Transverse colon (tissue), 4 donors: Measurements from ENCODE around the gene NLRC5. TPM values are rescaled to one million over a fixed set of nuclear protein-coding genes. Genes with fewer than 3 reads are reported as not detected.

Source experiments
- DNase-seq: peaks from one replicate; pipeline ENCODE4 v3.0.0-alpha.2; 2019
- H3K27ac ChIP-seq, 4 donors: fragments of 200-600 bp; sonication (generic); 2 replicates each; pipeline ENCODE4 v1.5.1; 2016 to 2018; ENCODE audit warnings: inconsistent platforms in 4 of 4
- H3K27me3 ChIP-seq: fragments of 200-600 bp; sonication (generic); 2 replicates; pipeline ENCODE4 v1.5.1; 2017; ENCODE audit warnings: inconsistent platforms
- H3K36me3 ChIP-seq, 4 donors: fragments of 200-600 bp; sonication (generic); 2 replicates each; pipeline ENCODE4 v1.5.1; 2017 to 2019; ENCODE audit warnings: inconsistent platforms in 4 of 4
- H3K4me1 ChIP-seq, 4 donors: fragments of 200-600 bp; sonication (generic); 2 replicates each; pipeline ENCODE4 v1.5.1; 2017 to 2020; ENCODE audit warnings: inconsistent platforms in 4 of 4
- H3K4me3 ChIP-seq, 4 donors: fragments of 200-600 bp; sonication (generic); 1 replicate in 1 of 4; 2 replicates in 3 of 4; pipeline versions ENCODE4 v1.5.1 to v1.6.1; 2017 to 2019; ENCODE audit warnings: inconsistent platforms in 4 of 4
- H3K9me3 ChIP-seq, 2 donors: fragments of 200-600 bp; sonication (generic); 2 replicates each; pipeline ENCODE4 v1.5.1; 2017 to 2019; ENCODE audit warnings: inconsistent platforms in 2 of 2
- EP300 ChIP-seq: sonication (generic); formaldehyde crosslinking; IDR thresholded peaks from one replicate; pipeline ENCODE4 v1.6.1; 2017; ENCODE audit warnings: antibody characterized with exemption, low read depth
- POLR2A ChIP-seq: fragments of 450-650 bp; IDR thresholded peaks from one replicate; pipeline ENCODE4 v1.6.1; 2016; ENCODE audit warnings: antibody characterized with exemption, mild to moderate bottlenecking, moderate library complexity
- POLR2AphosphoS5 ChIP-seq, 3 donors: sonication (generic); formaldehyde crosslinking; IDR thresholded peaks; one replicate each; pipeline ENCODE4 v1.6.1; 2016; ENCODE audit warnings: antibody characterized with exemption in 3 of 3
- WGBS, 2 donors: methylation state at CpG; one replicate each; pipeline ENCODE4 v1.1.5; 2018; ENCODE audit warnings: low coverage in 1 of 2; 5-methylcytosine and 5-hydroxymethylcytosine counted together
- in situ Hi-C, 4 donors: fragments of 200-750 bp; cut with MboI; loops; one replicate each; pipeline versions ENCODE4 v1.15.0 to v1.15.1; 2017; ENCODE audit warnings: low sequenced_read_pairs in 3 of 4, low pct_ligation_motif_present in 1 of 4, low pct_unique_long_range_greater_than_20kb in 1 of 4
- intact Hi-C: fragments of 100-400 bp; cut with DNase I; formaldehyde crosslinking; loops from one replicate; pipeline ENCODE4 v1.15.1; 2023; ENCODE audit warnings: low total_unique reads
- total RNA-seq, 4 donors: library from RNA; depleted of rRNA; stranded (reverse); fragments of >200 nt; gene quantifications; one replicate each; pipeline ENCODE4 v1.1.0, GENCODE V29; 2016
- TF ChIP-seq, protein P1 (sequence below), 5 experiments: fragments of 200-600 bp in 3 of 5; fragments of 450-650 bp in 2 of 5; sonication (generic) in 3 of 5; IDR thresholded peaks; 1 replicate in 2 of 5; 2 replicates in 3 of 5; pipeline ENCODE4 v1.5.1; 2016 to 2017; ENCODE audit warnings: antibody characterized with exemption in 5 of 5, inconsistent platforms in 3 of 5, mild to moderate bottlenecking in 2 of 5, moderate library complexity in 1 of 5

The NLRC5 gene
- total RNA-seq, 4 donors from 2014 or later: 59.4 to 171 (median 73.6) TPM

DNA sequence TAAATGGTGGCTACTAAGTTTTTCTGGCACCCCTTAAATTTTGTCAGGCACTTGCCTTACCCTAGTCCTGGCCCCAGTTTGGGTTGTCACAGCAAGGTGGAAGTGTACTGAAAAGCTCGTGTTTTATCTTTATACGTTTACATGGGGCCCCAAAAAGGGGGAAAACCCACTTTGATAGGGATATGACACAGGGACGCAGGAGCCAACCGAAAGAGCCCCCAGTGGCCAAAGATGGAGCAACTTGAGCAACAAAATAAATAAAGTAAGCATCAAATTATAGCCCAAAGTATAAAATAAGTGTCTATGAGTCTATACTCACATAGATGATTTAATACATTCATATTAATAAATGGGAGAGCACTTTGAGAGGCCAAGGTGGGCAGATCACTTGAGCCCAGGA, 32.6 kb upstream of the NLRC5 start:
- Histone ChIP-seq H3K36me3 (no peaks in the 10 kb centered on the region), H3K9me3 (no peaks in the 10 kb centered on the region), H3K4me1 (no peaks in the 10 kb centered on the region), H3K4me3 (no peak overlapping the region), H3K27me3 (no peaks in the 10 kb centered on the region), H3K27ac (no peak overlapping the region)
- 54 to 55% methylated on average over 4 of the region's 4 CpGs for WGBS, 2 donors
- intact Hi-C loops: no loop called here
- no peak for TF ChIP-seq POLR2A
- TF ChIP-seq EP300: no peak
- TF ChIP-seq, protein P1, sequence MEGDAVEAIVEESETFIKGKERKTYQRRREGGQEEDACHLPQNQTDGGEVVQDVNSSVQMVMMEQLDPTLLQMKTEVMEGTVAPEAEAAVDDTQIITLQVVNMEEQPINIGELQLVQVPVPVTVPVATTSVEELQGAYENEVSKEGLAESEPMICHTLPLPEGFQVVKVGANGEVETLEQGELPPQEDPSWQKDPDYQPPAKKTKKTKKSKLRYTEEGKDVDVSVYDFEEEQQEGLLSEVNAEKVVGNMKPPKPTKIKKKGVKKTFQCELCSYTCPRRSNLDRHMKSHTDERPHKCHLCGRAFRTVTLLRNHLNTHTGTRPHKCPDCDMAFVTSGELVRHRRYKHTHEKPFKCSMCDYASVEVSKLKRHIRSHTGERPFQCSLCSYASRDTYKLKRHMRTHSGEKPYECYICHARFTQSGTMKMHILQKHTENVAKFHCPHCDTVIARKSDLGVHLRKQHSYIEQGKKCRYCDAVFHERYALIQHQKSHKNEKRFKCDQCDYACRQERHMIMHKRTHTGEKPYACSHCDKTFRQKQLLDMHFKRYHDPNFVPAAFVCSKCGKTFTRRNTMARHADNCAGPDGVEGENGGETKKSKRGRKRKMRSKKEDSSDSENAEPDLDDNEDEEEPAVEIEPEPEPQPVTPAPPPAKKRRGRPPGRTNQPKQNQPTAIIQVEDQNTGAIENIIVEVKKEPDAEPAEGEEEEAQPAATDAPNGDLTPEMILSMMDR (IDR thresholded peaks at IDR 0.05): no peak
- no peak for TF ChIP-seq POLR2AphosphoS5 (IDR thresholded peaks at IDR 0.05)
- in situ Hi-C loops: loop anchor here in 2 of 4 donors (10.0 to 25.0 kb wide), 2 partner anchors 92 to 206 kb away; partner anchors contain the start of gene SLC12A3 (in 1 of the 2)
- no peak for DNase-seq

DNA sequence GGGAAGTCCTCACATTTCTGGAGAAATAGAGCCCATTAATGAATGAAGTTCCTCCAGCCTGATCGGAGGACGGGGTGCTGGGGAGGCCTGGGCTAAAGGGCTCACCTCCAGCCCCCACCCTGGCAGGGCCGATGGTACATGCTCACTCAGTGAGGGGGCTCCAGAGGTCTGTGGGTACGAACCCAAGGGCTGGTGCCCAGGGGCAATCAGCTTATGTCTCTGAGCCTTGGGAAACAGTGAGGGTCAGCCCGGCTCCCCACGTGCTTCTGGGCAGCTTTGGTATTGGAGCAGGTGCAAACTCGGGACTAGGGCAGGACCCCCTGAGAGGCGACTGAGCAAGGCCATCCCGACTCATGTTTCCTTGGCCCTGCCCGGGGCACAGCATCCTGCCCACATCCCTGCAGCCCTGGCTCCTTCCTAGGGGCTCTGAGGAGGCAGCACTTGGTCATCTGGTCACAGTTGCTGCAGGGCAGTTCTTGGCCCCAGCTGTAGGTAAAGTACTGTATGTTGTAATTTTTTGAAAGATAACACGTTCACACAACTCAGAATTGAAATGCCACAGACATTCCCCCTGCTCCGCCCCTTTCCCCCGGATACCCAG, 28.6 kb upstream of the NLRC5 start:
- no peak for TF ChIP-seq EP300
- no peak for DNase-seq
- no peak overlapping the region for H3K4me3 ChIP-seq
- in situ Hi-C loops: loop anchor here in 3 of 4 donors (10.0 to 25.0 kb wide), 2 partner anchors 202 to 204 kb away; no protein-coding TSS in a partner anchor
- peaks cover 0 to 13% (median 5%) of the 10 kb centered on the region in 4 donors for H3K4me1 ChIP-seq
- H3K27ac ChIP-seq: no peak overlapping the region
- no peaks in the 10 kb centered on the region for H3K9me3 ChIP-seq
- 76% methylated on average over 11 of the region's 13 CpGs; no CpG with 5 or more reads in 1 of the 2 donors for WGBS, 2 donors
- no peaks in the 10 kb centered on the region for H3K36me3 ChIP-seq
- intact Hi-C loops: no loop called here
- no peaks in the 10 kb centered on the region for H3K27me3 ChIP-seq

DNA sequence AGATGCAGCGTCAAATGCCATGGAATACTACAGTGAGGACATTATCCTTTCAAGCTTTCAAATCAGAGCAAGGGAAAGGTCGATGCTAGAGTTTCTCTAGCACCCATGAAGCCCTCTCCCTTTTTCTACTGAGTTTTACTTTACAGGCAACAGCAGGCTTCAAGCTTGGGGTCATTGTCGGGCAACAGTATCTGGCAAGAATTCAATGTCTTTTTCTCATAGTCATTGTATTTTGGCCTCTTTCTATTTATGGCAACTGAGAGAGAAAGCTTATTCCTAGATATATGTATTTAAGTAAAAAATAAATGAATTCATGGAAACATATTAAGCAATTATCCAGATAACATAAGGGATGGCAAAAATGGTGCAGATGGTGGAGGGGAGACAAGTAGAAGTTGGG, 28.0 kb upstream of the NLRC5 start:
- no peak overlapping the region for H3K4me3 ChIP-seq
- WGBS, 2 donors: 67 to 69% methylated on average over 3 of the region's 3 CpGs

DNA sequence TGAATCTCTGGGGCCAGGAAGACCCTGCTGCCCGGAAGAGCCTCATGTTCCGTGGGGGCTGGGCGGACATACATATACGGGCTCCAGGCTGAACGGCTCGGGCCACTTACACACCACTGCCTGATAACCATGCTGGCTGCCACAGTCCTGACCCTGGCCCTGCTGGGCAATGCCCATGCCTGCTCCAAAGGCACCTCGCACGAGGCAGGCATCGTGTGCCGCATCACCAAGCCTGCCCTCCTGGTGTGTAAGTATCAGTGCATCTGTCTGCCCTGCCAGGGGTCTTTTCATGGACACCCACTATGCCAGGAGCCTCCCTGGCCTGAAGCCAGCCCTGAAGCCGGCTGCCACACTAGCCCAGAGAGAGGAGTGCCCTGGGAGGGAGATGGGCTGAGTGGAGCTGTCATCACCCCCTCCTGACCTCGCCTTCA, 27.5 kb upstream of the NLRC5 start, which contains the start of gene CETP:
CETP (plus strand) TSS at position 100 of the 431 bp plus-strand sequence; CDS start at position 130, 30 bp downstream.
- no peak for TF ChIP-seq POLR2AphosphoS5 (IDR thresholded peaks at IDR 0.05)
- no peak within 1 kb of the TSS for H3K27ac ChIP-seq
- no peak for DNase-seq
- no peak within 1 kb of the TSS for H3K4me3 ChIP-seq
- in situ Hi-C loops: loop anchor here in 3 of 4 donors (10.0 to 25.0 kb wide), 2 partner anchors 200 to 203 kb away; no protein-coding TSS in a partner anchor
- peaks cover 0 to 19% (median 7%) of the 10 kb centered on the region in 4 donors for H3K4me1 ChIP-seq
- 91% methylated on average over 12 of the region's 12 CpGs; no CpG with 5 or more reads in 1 of the 2 donors for WGBS, 2 donors
- no peaks in the 10 kb centered on the region for H3K36me3 ChIP-seq
- H3K27me3 ChIP-seq: no peaks in the 10 kb centered on the region
- intact Hi-C loops: no loop called here
- no peaks in the 10 kb centered on the region for H3K9me3 ChIP-seq

More for the DNA sequence above, 28.0 kb upstream of the NLRC5 start:
- no peak for TF ChIP-seq POLR2A
- TF ChIP-seq EP300: no peak
- TF ChIP-seq, protein P1 (IDR thresholded peaks at IDR 0.05): no peak
- no peak for TF ChIP-seq POLR2AphosphoS5 (IDR thresholded peaks at IDR 0.05)
- in situ Hi-C loops (loop anchor here in 3 of 4 donors (10.0 to 25.0 kb wide), 2 partner anchors 201 to 203 kb away; no protein-coding TSS in a partner anchor), intact Hi-C loops (no loop called here)
- H3K36me3 ChIP-seq: no peaks in the 10 kb centered on the region
- H3K4me1 ChIP-seq: peaks cover 0 to 19% (median 7%) of the 10 kb centered on the region in 4 donors
- no peak overlapping the region for H3K27ac ChIP-seq
- no peak for DNase-seq
- H3K27me3 ChIP-seq: no peaks in the 10 kb centered on the region
- no peaks in the 10 kb centered on the region for H3K9me3 ChIP-seq

DNA sequence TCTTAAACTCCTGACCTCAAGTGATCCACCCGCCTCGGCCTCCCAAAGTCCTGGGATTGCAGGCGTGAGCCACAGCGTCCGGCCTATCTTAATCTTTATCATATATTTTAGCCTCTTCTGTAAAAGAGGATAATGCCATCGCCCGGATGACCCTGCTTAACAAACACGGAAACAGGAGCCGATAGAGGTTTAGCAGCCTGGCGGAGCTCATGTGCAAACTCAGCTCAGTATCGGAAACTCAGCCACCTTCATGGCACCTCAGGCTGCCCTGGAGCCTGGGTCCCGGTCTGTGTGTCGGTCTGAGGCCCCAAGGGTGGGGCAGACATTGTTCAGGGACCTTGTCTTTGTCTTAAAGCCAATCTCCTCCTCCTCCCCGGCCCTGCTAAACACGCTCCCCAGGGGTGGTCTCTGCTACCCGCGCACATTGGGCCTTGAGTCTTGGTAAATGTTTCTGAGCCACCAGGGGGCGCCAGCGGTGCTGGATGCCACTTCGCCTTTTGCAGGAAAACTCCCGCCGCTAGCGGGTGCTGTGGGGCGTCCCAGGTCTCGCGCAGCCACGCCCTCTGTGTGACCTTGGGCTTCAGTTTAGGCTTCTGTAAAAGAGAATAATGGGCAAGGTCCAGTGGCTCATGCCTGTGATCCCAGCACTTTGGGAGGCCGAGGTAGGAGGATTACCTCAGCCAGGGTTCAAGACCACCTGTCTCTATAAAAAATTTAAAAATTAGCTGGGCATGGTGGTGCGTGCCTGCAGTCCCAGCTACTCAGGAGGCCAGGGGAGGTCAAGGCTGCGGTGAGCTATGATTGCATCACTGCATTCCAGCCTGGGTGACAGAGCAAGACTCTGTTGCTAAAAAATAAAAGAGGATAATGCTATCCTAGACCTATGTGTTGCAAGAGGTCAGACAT, 24.9 kb upstream of the NLRC5 start:
- no peaks in the 10 kb centered on the region for H3K9me3 ChIP-seq
- no peaks in the 10 kb centered on the region for H3K27me3 ChIP-seq
- peak overlapping the region in 1 of 4 donors; percentile 40 for H3K27ac ChIP-seq
- no peaks in the 10 kb centered on the region for H3K36me3 ChIP-seq
- TF ChIP-seq, protein P1 (IDR thresholded peaks at IDR 0.05): peak; percentile 85 to 99 (median 97)
- peak in 1 of 3 donors; percentile 15 for TF ChIP-seq POLR2AphosphoS5 (IDR thresholded peaks at IDR 0.05)
- TF ChIP-seq EP300: no peak
- no peak for TF ChIP-seq POLR2A
- H3K4me3 ChIP-seq: no peak overlapping the region
- in situ Hi-C loops: loop anchor here in 3 of 4 donors (10.0 to 25.0 kb wide), 2 partner anchors 198 to 200 kb away; no protein-coding TSS in a partner anchor
- intact Hi-C loops: no loop called here
- H3K4me1 ChIP-seq: peaks cover 0 to 19% (median 7%) of the 10 kb centered on the region in 4 donors
- 47 to 73% methylated on average over 2 to 30 of the region's 30 CpGs for WGBS, 2 donors
- DNase-seq: peak; percentile 96
